Stimulated activated CD4-positive, alpha-beta T cell treated with anti-CD3 and anti-CD28 coated beads, TNF-alpha, amount 100 ng/mL, for 1 hour (primary cell): Measurements from ENCODE around the gene APOBEC3A.
"Not testable (repeated sequence)": the region's sequence is repeated elsewhere in the genome, so short reads cannot be mapped to it uniquely, and the experiment has no call there.

Experiments used
- DNase-seq, 3 donors: peaks; one replicate each; pipeline ENCODE4 v3.0.0-alpha.2; 2020; ENCODE audit warnings: low read depth in 3 of 3, low spot score in 1 of 3

APOBEC3A gene

GRCh38 chr22:38942702-38943101 is 14.7 kb upstream of the APOBEC3A start:
- no peak for DNase-seq

- no peak for DNase-seq
Measured at GRCh38 chr22:38943201-38943600, 14.2 kb upstream of the APOBEC3A start.

GRCh38 chr22:38943882-38944281 is 13.5 kb upstream of the APOBEC3A start:
- DNase-seq = no peak

GRCh38 chr22:38944653-38945052 is 12.8 kb upstream of the APOBEC3A start:
- no peak for DNase-seq

- DNase-seq = not testable (repeated sequence)
Measured at GRCh38 chr22:38945706-38946338, 11.6 kb upstream of the APOBEC3A start.

GRCh38 chr22:38946771-38947170 is 10.6 kb upstream of the APOBEC3A start:
- DNase-seq = no peak

- DNase-seq = no peak
Measured at GRCh38 chr22:38947321-38948140, 9.9 kb upstream of the APOBEC3A start.

- no peak for DNase-seq
Measured at GRCh38 chr22:38948181-38948940, 9.0 kb upstream of the APOBEC3A start.

GRCh38 chr22:38949889-38950405 is 7.5 kb upstream of the APOBEC3A start:
- DNase-seq = no peak

GRCh38 chr22:38950527-38951295 is 6.7 kb upstream of the APOBEC3A start:
- DNase-seq = no peak

- no peak for DNase-seq
Measured at GRCh38 chr22:38951734-38952133, 5.7 kb upstream of the APOBEC3A start.

GRCh38 chr22:38952281-38952993 is 5.0 kb upstream of the APOBEC3A start:
- no peak for DNase-seq

- DNase-seq = no peak
Measured at GRCh38 chr22:38953091-38953490, 4.3 kb upstream of the APOBEC3A start.

- peak in 1 of 3 donors; percentile 32 for DNase-seq
Measured at GRCh38 chr22:38953577-38954413, 3.6 kb upstream of the APOBEC3A start.

GRCh38 chr22:38954414-38955043 is 2.9 kb upstream of the APOBEC3A start:
- no peak for DNase-seq

GRCh38 chr22:38955250-38955905 is 2.0 kb upstream of the APOBEC3A start:
- DNase-seq = no peak

GRCh38 chr22:38955926-38956325 is 1.5 kb upstream of the APOBEC3A start:
- DNase-seq = no peak

GRCh38 chr22:38956551-38956950 is 858 bp upstream of the APOBEC3A start:
- no peak for DNase-seq
